HG03139 (cell line): ENCODE results near the gene USP17L18.
"Not testable (repeated sequence)": the region's sequence is repeated elsewhere in the genome, so short reads cannot be mapped to it uniquely, and the experiment has no call there.

ENCODE experiments used
- ATAC-seq: cut with Tn5 transposase; IDR thresholded peaks from one replicate; pipeline ENCODE4 v1.9.1; 2021; ENCODE audit not compliant: unreplicated experiment

USP17L18 gene, protein sequence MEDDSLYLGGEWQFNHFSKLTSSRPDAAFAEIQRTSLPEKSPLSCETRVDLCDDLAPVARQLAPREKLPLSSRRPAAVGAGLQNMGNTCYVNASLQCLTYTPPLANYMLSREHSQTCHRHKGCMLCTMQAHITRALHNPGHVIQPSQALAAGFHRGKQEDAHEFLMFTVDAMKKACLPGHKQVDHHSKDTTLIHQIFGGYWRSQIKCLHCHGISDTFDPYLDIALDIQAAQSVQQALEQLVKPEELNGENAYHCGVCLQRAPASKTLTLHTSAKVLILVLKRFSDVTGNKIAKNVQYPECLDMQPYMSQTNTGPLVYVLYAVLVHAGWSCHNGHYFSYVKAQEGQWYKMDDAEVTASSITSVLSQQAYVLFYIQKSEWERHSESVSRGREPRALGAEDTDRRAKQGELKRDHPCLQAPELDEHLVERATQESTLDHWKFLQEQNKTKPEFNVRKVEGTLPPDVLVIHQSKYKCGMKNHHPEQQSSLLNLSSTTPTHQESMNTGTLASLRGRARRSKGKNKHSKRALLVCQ

DNA sequence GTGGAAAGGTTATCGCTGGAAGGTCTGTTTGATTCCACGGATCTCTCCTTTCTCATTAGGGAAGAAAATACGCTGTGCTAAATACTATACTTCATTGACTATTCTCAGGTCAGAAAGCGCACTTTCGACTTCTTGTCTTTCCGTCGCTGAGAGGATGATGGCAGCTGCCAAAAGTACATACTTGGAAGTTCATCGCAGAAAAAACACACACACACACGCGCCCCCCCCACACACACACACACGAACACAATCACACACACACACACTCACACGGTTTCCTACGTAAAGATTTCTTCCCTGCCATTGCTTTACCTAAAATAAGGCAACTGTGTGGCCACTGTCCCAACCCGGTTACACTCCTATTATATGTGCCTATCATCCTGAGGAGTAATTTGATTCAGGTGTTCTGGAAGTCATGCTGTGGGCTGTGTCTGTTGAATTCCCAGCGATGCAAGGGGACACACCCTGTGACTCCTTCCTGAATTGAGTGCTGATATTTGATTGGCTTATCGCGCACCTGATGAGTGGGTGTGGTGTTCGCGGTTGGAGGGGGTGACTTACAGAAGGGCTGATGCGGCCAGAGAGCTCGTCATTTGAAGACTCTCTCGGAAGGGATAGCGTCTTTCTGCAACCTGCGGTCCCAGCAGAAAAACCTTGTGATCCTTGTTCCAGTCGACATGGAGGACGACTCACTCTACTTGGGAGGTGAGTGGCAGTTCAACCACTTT, at the start of gene USP17L18:
TSS of gene USP17L18 (plus strand) at position 678 of the 728 bp plus-strand sequence. CDS start at position 678, 0 bp downstream.
- not testable (repeated sequence) for ATAC-seq

DNA sequence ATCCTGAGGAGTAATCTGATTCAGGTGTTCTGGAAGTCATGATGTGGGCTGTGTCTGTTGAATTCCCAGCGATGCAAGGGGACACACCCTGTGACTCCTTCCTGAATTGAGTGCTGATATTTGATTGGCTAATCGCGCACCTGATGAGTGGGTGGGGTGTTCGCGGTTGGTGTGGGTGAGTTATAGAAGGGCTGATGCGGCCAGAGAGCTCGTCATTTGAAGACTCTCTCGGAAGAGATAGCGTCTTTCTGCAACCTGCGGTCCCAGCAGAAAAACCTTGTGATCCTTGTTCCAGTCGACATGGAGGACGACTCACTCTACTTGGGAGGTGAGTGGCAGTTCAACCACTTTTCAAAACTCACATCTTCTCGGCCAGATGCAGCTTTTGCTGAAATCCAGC, 38.1 kb upstream of the USP17L18 start, which contains the start of gene USP17L10:
TSS of gene USP17L10 (plus strand) at position 301 of the 400 bp plus-strand sequence. CDS start at position 301, 0 bp downstream.
- ATAC-seq = not testable (repeated sequence)

DNA sequence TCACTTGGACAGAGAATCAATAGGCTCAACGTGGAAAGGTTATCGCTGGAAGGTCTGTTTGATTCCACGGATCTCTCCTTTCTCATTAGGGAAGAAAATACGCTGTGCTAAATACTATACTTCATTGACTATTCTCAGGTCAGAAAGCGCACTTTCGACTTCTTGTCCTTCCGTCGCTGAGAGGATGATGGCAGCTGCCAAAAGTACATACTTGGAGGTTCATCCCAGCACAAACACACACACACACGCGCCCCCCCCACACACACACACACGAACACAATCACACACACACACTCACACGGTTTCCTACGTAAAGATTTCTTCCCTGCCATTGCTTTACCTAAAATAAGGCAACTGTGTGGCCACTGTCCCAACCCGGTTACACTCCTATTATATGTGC, 33.7 kb upstream of the USP17L18 start:
- not testable (repeated sequence) for ATAC-seq

DNA sequence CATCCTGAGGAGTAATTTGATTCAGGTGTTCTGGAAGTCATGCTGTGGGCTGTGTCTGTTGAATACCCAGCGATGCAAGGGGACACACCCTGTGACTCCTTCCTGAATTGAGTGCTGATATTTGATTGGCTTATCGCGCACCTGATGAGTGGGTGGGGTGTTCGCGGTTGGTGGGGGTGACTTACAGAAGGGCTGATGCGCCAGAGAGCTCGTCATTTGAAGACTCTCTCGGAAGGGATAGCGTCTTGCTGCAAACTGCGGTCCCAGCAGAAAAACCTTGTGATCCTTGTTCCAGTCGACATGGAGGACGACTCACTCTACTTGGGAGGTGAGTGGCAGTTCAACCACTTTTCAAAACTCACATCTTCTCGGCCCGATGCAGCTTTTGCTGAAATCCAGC, 33.3 kb upstream of the USP17L18 start, which contains the start of gene USP17L11:
TSS of gene USP17L11 (plus strand) at position 301 of the 400 bp plus-strand sequence. CDS start at position 301, 0 bp downstream.
- ATAC-seq = not testable (repeated sequence)

DNA sequence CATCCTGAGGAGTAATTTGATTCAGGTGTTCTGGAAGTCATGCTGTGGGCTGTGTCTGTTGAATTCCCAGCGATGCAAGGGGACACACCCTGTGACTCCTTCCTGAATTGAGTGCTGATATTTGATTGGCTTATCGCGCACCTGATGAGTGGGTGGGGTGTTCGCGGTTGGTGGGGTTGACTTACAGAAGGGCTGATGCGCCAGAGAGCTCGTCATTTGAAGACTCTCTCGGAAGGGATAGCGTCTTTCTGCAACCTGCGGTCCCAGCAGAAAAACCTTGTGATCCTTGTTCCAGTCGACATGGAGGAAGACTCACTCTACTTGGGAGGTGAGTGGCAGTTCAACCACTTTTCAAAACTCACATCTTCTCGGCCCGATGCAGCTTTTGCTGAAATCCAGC, 28.6 kb upstream of the USP17L18 start, which contains the start of gene USP17L12:
TSS of gene USP17L12 (plus strand) at position 301 of the 400 bp plus-strand sequence. CDS start at position 301, 0 bp downstream.
- ATAC-seq = not testable (repeated sequence)

DNA sequence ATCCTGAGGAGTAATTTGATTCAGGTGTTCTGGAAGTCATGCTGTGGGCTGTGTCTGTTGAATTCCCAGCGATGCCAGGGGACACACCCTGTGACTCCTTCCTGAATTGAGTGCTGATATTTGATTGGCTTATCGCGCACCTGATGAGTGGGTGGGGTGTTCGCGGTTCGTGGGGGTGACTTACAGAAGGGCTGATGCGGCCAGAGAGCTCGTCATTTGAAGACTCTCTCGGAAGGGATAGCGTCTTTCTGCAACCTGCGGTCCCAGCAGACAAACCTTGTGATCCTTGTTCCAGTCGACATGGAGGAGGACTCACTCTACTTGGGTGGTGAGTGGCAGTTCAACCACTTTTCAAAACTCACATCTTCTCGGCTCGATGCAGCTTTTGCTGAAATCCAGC, 23.8 kb upstream of the USP17L18 start, which contains the start of gene USP17L13:
TSS of gene USP17L13 (plus strand) at position 301 of the 400 bp plus-strand sequence. CDS start at position 301, 0 bp downstream.
- ATAC-seq = not testable (repeated sequence)

DNA sequence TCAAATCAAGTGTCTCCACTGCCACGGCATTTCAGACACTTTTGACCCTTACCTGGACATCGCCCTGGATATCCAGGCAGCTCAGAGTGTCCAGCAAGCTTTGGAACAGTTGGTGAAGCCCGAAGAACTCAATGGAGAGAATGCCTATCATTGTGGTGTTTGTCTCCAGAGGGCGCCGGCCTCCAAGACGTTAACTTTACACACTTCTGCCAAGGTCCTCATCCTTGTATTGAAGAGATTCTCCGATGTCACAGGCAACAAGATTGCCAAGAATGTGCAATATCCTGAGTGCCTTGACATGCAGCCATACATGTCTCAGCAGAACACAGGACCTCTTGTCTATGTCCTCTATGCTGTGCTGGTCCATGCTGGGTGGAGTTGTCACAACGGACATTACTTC, 18.2 kb upstream of the USP17L18 start:
- not testable (repeated sequence) for ATAC-seq

DNA sequence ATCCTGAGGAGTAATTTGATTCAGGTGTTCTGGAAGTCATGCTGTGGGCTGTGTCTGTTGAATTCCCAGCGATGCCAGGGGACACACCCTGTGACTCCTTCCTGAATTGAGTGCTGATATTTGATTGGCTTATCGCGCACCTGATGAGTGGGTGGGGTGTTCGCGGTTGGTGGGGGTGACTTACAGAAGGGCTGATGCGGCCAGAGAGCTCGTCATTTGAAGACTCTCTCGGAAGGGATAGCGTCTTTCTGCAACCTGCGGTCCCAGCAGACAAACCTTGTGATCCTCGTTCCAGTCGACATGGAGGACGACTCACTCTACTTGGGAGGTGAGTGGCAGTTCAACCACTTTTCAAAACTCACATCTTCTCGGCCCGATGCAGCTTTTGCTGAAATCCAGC, 14.3 kb upstream of the USP17L18 start, which contains the start of gene USP17L15:
TSS of gene USP17L15 (plus strand) at position 301 of the 400 bp plus-strand sequence. CDS start at position 301, 0 bp downstream.
- ATAC-seq = not testable (repeated sequence)

DNA sequence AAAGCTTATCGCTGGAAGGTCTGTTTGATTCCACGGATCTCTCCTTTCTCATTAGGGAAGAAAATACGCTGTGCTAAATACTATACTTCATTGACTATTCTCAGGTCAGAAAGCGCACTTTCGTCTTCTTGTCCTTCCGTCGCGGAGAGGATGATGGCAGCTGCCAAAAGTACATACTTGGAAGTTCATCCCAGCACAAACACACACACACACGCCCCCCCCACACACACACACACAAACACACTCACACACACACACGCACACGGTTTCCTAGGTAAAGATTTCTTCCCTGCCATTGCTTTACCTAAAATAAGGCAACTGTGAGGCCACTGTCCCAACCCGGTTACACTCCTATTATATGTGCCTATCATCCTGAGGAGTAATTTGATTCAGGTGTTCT, 10.0 kb upstream of the USP17L18 start:
- not testable (repeated sequence) for ATAC-seq

DNA sequence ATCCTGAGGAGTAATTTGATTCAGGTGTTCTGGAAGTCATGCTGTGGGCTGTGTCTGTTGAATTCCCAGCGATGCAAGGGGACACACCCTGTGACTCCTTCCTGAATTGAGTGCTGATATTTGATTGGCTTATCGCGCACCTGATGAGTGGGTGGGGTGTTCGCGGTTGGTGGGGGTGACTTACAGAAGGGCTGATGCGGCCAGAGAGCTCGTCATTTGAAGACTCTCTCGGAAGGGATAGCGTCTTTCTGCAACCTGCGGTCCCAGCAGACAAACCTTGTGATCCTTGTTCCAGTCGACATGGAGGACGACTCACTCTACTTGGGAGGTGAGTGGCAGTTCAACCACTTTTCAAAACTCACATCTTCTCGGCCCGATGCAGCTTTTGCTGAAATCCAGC, 4.9 kb upstream of the USP17L18 start, which contains the start of gene USP17L17:
TSS of gene USP17L17 (plus strand) at position 301 of the 400 bp plus-strand sequence. CDS start at position 301, 0 bp downstream.
- ATAC-seq = not testable (repeated sequence)

DNA sequence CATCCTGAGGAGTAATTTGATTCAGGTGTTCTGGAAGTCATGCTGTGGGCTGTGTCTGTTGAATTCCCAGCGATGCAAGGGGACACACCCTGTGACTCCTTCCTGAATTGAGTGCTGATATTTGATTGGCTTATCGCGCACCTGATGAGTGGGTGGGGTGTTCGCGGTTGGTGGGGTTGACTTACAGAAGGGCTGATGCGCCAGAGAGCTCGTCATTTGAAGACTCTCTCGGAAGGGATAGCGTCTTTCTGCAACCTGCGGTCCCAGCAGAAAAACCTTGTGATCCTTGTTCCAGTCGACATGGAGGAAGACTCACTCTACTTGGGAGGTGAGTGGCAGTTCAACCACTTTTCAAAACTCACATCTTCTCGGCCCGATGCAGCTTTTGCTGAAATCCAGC, 4.6 kb downstream of the USP17L18 start, which contains the start of gene USP17L19:
TSS of gene USP17L19 (plus strand) at position 301 of the 400 bp plus-strand sequence. CDS start at position 301, 0 bp downstream.
- ATAC-seq = not testable (repeated sequence)

DNA sequence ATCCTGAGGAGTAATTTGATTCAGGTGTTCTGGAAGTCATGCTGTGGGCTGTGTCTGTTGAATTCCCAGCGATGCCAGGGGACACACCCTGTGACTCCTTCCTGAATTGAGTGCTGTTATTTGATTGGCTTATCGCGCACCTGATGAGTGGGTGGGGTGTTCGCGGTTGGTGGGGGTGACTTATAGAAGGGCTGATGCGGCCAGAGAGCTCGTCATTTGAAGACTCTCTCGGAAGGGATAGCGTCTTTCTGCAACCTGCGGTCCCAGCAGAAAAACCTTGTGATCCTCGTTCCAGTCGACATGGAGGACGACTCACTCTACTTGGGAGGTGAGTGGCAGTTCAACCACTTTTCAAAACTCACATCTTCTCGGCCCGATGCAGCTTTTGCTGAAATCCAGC, 9.4 kb downstream of the USP17L18 start, which contains the start of gene USP17L20:
TSS of gene USP17L20 (plus strand) at position 301 of the 400 bp plus-strand sequence. CDS start at position 301, 0 bp downstream.
- not testable (repeated sequence) for ATAC-seq

DNA sequence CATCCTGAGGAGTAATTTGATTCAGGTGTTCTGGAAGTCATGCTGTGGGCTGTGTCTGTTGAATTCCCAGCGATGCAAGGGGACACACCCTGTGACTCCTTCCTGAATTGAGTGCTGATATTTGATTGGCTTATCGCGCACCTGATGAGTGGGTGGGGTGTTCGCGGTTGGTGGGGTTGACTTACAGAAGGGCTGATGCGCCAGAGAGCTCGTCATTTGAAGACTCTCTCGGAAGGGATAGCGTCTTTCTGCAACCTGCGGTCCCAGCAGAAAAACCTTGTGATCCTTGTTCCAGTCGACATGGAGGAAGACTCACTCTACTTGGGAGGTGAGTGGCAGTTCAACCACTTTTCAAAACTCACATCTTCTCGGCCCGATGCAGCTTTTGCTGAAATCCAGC, 14.1 kb downstream of the USP17L18 start, which contains the start of gene USP17L21:
TSS of gene USP17L21 (plus strand) at position 301 of the 400 bp plus-strand sequence. CDS start at position 301, 0 bp downstream.
- not testable (repeated sequence) for ATAC-seq

DNA sequence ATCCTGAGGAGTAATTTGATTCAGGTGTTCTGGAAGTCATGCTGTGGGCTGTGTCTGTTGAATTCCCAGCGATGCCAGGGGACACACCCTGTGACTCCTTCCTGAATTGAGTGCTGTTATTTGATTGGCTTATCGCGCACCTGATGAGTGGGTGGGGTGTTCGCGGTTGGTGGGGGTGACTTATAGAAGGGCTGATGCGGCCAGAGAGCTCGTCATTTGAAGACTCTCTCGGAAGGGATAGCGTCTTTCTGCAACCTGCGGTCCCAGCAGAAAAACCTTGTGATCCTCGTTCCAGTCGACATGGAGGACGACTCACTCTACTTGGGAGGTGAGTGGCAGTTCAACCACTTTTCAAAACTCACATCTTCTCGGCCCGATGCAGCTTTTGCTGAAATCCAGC, 18.9 kb downstream of the USP17L18 start, which contains the start of gene USP17L22:
TSS of gene USP17L22 (plus strand) at position 301 of the 400 bp plus-strand sequence. CDS start at position 301, 0 bp downstream.
- ATAC-seq = not testable (repeated sequence)

DNA sequence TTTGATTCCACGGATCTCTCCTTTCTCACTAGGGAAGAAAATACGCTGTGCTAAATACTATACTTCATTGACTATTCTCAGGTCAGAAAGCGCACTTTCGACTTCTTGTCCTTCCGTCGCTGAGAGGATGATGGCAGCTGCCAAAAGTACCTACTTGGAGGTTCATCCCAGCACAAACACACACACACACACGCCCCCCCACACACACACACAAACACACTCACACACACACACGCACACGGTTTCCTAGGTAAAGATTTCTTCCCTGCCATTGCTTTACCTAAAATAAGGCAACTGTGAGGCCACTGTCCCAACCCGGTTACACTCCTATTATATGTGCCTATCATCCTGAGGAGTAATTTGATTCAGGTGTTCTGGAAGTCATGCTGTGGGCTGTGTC, 23.3 kb downstream of the USP17L18 start:
- not testable (repeated sequence) for ATAC-seq
